NCI-H146 (cell line): Measurements from ENCODE around the gene PCNX1.

ENCODE experiments used
- DNase-seq: peaks from one replicate; lab custom pipeline; 2025; lab: John Stamatoyannopoulos, UW

PCNX1 gene

GRCh38 chr14:71086567-71086966, 179.3 kb downstream of the PCNX1 start:
- DNase-seq: no peak

- DNase-seq: no peak
Observed at GRCh38 chr14:71089971-71090370, 182.7 kb downstream of the PCNX1 start.

- DNase-seq: no peak
Observed at GRCh38 chr14:71094722-71095121, 187.5 kb downstream of the PCNX1 start.

- DNase-seq: no peak
Observed at GRCh38 chr14:71096947-71097346, 189.7 kb downstream of the PCNX1 start.

GRCh38 chr14:71103662-71104484, 196.6 kb downstream of the PCNX1 start:
- DNase-seq: peak; percentile 26

- no peak for DNase-seq
Observed at GRCh38 chr14:71105177-71105576, 197.9 kb downstream of the PCNX1 start.

- no peak for DNase-seq
Observed at GRCh38 chr14:71107921-71108320, 200.7 kb downstream of the PCNX1 start.

DNA sequence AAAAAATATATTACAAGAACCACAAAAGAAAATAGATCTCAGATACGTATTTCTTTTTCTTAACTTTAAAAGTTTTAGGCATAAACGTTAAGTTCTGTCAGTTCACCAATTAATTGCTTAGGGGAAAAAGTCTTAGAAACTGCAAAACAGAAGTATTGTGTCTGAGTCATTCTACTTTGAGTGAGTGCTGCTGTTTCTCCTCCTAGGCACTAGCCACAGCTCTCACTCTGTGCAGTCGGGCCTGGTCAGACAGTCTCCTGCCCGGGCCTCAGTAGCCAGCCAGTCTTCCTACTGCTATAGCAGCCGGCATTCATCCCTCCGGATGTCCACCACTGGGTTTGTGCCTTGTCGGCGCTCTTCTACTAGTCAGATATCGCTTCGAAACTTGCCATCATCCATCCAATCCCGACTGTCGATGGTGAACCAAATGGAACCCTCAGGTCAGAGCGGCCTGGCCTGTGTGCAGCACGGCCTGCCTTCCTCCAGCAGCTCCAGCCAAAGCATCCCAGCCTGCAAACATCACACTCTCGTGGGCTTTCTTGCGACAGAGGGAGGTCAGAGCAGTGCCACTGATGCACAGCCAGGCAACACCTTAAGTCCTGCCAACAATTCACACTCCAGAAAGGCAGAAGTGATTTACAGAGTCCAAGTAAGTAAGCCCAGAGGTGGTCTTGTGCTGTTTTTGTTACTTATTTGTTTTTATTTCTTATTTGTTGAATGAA, 201.3 kb downstream of the PCNX1 start:
- no peak for DNase-seq

DNA sequence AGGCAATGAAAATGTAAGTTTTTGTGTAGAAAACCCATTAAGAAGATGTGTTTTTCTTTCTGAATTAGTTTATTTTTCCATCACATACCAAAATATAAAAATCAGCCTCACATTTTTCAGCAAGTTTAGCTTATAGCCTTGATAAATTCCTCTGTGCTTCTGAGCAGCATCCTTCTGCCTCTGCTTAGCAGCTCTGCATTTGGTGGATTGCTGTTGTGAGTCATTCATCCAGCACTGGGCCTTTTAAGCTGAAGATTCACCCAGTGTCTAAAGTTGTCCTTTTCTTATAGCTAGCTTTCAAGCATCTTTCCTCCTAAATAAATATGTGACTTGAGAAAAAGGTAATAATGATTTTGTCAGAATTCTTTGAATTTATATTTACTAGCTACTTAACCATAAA, 206.1 kb downstream of the PCNX1 start:
- no peak for DNase-seq

DNA sequence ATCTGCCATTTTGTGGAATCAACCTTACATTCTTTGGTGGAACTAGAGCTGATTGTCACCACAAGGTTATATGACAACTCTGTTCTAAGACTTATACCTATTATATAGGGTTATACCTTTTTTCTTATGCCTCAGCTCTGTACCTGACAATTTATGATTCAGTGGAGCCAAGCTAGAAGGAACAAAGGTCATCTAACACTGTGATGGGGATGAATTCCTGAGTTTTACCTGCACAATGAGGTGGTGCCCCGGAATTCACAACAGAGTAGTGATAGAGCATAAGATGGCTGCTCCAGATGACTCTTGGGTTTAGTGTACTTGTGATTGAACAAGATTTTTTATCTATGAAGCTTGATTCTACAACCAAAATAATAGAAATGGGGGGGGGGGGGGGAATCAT, 207.3 kb downstream of the PCNX1 start:
- DNase-seq: no peak

DNA sequence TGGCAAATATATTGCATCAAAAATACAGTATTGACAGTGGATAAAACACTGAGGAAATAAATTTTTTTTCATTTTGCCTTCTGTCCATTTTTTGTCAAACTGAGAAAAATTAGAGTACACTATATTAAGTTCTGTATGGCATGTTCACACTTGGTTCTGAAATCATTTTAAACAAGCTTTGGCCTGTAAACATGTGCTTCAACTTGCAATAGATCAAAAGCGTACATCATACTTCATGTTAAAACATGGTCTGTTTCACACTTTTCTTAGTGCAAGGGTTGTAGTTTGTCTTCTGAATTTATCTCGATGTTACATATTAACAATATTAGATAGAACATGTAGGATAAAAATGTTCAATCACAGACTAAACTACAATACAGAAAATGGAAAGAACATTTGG, 208.0 kb downstream of the PCNX1 start:
- DNase-seq: no peak

DNA sequence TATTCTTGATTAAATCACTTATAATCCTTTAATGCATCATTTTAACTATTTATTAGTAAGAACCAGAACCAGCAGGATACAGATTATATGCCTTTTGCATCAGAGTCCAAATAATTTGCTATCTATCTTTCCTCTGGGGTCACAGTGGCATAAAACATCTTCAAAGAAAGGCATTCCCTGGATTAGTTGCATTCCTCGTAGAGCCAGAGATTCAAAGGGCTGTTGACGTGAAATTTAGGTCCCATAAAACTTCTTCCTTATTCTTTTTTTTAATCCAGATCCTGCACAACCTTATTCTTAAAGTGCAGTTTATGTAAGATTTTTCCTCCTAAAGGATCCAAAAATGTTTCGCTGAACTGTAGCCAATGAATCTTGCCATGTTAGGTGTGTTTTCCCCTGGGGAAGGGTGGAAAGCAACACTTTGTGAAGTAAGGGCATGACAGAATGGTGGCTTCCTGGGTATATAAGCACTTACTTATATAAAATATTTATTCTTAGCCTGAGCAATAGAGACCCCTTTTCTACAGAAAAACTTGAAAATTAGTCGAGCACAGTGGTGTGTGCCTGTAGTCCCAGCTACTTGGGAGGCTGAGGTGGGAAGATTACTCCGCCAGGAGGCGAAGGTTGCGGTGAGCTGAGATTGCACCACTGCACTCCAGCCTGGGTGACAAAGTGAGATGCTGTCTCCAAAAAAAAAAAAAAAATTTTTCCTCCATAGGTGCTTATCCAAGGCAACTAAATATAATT, 208.7 kb downstream of the PCNX1 start:
- no peak for DNase-seq

DNA sequence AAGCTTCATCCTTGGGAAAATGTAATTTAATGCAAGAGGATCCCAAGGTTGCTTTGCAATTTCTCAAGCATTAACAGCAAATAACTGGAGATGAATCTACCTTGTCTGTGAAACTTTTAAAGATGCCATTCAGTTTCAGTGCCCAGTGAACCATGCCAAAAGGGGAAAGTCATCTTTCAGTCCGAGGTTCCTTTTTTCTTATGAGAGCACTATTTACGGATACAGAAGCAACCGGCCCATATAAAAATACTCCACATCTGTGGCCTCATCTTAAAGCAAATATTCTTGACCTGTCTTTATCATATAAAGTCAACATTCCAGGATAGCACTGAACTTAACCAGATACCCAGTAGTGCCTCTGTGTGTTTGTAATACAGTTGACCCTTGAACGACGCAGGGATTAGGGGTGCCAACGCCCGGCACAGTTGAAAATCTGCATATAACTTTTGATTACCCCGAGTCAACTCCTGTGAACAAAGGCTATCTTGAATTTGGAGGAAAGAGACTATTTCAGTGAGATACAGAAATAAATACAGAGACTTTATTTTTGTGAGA, 209.4 kb downstream of the PCNX1 start:
- DNase-seq: no peak

DNA sequence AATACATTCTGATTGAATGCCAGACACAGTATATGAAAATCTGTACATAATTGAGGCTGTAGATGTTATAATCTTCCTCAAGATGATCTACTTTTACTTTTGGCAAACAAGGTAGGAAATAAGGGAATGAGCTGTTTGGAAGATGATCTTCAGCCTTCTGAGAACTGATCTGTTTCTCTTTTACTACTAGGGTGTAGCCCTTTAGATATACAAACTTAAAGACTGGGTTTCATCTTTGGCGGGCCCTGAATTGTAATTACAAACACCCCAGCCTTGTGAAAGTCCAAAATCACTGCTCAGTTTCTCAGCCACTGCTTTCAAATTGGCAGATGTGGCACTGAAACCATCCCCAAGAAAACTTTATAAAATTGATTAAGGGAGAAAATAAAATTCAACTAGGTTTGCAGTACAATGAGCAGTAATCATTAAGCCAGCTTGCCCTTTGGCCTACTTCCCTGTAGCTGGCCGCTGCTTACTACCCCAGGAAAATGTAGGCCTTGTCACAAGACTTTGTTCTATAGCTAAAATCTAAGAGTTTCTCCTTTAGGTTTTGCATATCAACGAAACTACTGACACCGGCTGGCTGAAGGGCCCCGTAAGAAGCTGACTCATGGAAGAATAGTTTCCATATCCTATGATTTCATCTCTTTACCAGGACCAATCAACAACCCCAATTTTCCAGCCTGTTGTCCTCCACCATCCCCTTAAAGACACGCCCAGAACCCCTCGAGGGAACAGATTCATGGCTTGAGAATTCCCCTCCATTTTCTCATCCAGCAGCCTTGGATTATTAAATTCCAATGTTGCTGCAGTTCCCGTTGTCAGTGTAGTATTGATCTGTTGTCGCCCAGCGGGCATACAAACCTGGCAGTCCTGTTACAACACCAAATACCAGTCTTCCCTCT, 210.8 kb downstream of the PCNX1 start:
- DNase-seq: no peak

GRCh38 chr14:71119075-71119474, 211.8 kb downstream of the PCNX1 start:
- no peak for DNase-seq

DNA sequence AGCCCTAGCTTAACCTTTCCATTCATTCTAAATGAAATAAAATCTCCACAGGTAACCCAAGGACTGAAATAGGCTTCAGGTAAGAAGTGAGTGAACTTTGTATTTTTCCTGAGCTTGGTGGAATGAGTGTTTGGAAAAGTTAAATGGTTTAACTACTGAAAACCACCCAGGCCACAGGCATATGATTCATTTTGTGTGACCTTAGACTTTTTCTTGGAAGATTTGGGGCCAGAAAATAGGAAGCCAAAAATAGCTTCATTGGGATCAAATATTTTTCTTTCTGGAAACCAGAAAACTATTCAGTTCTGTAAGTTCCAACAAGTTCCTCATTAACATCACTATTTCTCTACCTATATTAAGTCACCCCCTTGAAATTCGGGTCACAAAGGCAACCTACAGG, 212.6 kb downstream of the PCNX1 start:
- no peak for DNase-seq

DNA sequence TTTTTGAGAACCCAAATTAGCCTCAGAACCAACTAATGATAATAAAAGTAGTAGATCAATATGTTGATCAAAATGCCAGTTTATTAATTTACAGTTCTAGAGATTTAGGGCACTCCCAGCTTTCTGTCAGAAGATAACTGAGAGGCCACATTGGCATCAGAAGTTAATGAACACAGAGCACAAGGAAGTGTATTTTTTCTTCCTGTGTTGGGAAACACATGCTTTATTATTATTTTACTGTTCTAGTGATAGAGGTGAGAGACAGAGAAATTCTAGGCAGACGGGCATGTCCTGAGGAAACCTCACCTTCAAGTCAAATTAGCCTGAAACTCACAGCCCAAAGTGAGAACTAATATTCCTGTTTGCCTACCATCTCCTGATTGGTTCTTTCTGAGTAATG, 213.7 kb downstream of the PCNX1 start:
- no peak for DNase-seq

GRCh38 chr14:71121711-71122110, 214.5 kb downstream of the PCNX1 start:
- DNase-seq: no peak

- DNase-seq: no peak
Observed at GRCh38 chr14:71122866-71123565, 215.8 kb downstream of the PCNX1 start.

GRCh38 chr14:71123579-71124135, 216.4 kb downstream of the PCNX1 start:
- no peak for DNase-seq
